Kasumi-1 (cell line): ENCODE results near the gene CRELD1.
A peak's percentile ranks its signal among the peaks of the same experiment; 100 is the strongest.
"Not testable (repeated sequence)": the region's sequence is repeated elsewhere in the genome, so short reads cannot be mapped to it uniquely, and the experiment has no call there.

Experiments
- DNase-seq, 2 experiments: peaks; one replicate each; lab custom pipeline; 2025; lab: John Stamatoyannopoulos, UW

The CRELD1 gene

DNA sequence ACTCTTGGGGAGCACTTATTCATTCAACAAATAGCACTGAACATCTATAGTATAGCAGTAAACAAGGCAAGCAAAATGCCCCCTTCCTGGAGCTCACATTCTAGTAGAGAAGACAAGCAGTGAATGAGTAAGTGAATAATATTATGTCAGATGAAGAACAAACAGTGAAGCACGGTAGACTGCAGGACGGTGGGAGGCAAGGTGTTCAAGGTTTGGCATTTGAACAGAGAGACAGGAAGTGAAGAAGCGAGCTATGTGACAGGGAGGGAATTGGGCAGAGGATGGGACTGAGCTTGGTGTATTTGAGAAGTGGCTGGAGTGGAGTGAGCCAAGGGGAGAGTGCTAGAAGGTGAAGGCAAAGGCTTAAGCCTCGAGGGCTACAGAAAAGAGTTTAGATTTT, 1.4 kb downstream of the CRELD1 start:
- DNase-seq = no peak

DNA sequence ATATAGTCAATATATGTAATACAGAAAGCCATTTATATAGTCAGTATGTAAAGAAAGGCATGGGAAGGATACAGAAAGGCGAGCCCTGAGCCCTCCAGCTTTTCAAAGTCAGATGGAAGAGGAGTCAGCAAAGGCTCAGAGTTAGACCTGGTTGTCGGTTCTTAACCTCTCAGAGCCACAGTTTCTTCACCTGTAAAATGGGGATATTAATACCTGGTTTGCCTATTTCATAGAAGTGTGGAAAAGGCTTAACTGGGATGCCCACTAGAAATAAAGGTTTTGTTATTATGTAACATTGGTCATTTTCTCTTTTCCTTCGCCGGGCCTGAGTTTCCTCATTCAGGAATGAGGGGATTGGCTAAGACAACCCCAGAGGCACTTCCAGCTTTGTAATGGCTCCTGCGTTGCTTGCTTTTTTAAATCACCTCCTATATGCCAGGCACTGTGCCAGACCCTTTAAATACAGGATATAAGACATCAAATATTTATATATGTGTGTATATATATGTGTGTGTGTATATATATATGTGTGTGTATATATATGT, 2.4 kb downstream of the CRELD1 start:
- no peak for DNase-seq

DNA sequence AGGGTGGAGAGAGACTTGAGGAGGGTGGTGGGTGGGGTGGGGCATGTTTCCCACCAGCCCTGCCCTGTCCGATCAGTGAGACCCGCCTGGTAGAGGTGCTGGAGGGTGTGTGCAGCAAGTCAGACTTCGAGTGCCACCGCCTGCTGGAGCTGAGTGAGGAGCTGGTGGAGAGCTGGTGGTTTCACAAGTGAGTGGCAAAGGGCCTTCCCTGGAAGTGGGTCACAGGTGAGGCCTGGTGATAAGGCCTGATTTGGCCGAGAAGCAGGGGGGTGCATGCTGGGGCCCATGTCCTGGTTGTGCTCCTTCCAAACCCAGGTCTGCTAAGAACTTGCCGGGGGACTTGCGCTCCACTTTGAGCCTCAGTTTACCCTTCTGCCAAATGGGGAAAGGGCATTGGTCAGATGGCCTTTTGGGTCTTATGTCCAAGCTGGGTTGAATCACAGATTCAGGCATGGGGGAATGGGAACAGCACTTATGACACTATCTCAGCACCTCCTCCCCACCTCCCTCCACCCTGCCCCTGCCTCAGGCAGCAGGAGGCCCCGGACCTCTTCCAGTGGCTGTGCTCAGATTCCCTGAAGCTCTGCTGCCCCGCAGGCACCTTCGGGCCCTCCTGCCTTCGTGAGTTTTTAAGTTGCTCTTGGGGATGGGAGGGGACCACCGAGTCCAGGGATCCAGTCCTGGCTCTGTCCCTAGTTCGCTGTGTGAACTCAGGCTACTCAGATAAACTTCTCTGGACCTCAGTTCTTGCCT, 4.0 kb downstream of the CRELD1 start:
- DNase-seq = no peak

DNA sequence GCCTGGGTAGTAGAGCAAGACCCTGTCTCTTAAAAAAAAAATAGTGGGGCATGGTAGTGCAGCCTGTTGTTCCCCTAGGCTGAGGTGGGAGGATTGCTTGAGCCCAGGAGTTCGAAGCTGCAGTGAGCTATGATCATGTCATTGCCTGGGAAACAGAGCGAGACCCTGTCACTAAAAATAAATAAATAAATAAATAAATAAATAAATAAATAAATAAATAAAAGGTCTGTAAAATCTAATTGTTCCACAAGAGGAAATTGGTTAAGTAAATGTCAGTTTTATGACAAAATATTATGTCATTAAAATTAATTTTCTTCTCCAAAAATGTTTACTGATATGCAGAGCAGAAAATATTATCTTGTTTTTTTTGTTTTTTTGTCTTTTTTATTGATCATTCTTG, 5.3 kb downstream of the CRELD1 start:
- no peak for DNase-seq

DNA sequence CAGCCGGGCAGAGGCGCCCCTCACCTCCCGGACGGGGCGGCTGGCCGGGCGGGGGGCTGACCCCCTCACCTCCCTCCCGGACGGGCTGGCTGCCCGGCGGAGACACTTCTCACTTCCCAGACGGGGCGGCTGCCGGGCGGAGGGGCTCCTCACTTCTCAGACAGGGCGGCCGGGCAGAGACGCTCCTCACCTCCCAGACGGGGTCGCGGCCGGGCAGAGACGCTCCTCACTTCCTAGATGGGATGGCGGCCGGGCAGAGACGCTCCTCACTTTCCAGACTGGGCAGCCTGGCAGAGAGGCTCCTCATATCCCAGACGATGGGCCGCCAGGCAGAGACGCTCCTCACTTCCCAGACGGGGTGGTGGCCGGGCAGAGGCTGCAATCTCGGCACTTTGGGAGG, 6.3 kb downstream of the CRELD1 start:
- DNase-seq = not testable (repeated sequence)

DNA sequence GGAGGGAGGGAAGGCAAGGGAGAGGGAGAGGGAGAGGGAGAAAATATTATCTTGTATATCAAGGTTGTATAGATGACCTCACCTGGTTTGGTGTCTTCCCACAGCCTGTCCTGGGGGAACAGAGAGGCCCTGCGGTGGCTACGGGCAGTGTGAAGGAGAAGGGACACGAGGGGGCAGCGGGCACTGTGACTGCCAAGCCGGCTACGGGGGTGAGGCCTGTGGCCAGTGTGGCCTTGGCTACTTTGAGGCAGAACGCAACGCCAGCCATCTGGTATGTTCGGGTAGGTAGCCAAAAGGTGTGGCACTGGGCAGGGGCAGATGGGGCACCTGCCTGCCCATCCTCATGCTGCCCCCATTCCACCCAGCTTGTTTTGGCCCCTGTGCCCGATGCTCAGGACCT, 7.1 kb downstream of the CRELD1 start:
- no peak for DNase-seq

DNA sequence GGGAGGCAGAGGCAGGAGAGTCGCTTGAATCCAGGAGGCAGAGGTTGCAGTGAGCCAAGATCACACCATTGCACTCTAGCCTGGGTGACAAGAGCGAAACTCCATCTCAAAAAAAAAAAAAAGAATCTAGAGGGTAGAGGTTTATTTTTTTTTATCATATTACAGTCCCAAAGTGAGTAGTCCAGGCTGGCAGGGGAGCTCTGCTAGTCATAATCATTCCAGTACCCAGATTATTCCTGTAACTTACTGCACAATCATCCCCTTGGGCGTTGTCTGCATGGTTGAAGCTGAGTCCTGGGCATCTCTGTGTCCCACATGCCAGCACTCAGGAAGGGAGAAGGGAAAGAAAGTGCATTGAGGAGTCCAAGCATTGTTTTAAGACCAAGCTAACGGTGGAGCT, 8.5 kb downstream of the CRELD1 start:
- DNase-seq = no peak

DNA sequence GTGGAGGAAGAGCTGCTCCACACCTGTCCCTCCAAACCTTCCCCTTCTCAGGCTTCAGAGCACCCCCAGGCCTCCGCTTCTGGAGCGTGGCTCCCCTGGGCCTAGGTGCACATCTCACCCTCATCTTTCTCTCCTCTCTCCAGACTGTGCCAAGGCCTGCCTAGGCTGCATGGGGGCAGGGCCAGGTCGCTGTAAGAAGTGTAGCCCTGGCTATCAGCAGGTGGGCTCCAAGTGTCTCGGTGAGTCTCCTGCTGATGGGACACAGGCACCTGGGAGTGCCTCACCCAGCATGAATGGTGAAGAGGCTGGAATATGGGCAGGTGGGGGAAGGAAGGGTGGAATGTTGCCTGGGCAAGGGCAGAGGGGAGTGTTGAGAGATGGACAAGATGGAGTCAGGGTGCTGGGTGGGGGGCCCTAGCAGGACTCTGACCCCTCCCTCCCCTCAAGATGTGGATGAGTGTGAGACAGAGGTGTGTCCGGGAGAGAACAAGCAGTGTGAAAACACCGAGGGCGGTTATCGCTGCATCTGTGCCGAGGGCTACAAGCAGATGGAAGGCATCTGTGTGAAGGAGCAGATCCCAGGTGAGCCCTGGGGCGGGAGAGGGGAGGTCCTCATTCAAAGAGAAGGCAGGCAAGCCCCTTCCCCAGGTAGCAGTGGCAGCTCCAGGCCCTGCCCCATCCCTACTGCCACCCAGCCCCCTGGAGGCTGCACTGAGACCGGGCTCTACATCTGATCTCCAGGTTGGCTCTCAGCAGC, 9.5 kb downstream of the CRELD1 start:
- no peak for DNase-seq

DNA sequence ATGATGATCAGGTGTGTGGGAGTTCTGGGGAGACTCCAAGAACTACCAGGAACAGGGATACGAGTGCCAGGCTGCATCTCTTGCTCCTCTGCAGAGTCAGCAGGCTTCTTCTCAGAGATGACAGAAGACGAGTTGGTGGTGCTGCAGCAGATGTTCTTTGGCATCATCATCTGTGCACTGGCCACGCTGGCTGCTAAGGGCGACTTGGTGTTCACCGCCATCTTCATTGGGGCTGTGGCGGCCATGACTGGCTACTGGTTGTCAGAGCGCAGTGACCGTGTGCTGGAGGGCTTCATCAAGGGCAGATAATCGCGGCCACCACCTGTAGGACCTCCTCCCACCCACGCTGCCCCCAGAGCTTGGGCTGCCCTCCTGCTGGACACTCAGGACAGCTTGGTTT, 10.6 kb downstream of the CRELD1 start:
- no peak for DNase-seq

DNA sequence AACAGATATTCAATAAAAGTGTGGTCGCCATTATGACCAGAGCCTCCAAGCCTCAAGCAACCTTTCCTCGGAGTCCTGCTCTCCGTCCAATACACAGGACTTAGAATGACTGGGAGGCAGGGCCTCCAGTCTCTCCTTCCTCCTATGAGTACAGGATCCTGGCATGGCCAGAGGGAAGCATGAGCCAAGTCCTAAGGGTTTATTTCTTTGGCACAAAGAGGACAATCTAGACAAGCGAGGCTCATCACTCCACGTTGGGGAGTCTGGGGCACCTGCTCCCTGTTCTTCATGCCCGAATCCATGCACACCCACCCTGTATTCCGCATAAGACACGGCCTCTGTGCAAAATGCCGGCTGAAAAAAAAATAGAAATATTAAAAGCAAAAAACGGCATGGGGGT, 11.7 kb downstream of the CRELD1 start:
- DNase-seq = no peak

DNA sequence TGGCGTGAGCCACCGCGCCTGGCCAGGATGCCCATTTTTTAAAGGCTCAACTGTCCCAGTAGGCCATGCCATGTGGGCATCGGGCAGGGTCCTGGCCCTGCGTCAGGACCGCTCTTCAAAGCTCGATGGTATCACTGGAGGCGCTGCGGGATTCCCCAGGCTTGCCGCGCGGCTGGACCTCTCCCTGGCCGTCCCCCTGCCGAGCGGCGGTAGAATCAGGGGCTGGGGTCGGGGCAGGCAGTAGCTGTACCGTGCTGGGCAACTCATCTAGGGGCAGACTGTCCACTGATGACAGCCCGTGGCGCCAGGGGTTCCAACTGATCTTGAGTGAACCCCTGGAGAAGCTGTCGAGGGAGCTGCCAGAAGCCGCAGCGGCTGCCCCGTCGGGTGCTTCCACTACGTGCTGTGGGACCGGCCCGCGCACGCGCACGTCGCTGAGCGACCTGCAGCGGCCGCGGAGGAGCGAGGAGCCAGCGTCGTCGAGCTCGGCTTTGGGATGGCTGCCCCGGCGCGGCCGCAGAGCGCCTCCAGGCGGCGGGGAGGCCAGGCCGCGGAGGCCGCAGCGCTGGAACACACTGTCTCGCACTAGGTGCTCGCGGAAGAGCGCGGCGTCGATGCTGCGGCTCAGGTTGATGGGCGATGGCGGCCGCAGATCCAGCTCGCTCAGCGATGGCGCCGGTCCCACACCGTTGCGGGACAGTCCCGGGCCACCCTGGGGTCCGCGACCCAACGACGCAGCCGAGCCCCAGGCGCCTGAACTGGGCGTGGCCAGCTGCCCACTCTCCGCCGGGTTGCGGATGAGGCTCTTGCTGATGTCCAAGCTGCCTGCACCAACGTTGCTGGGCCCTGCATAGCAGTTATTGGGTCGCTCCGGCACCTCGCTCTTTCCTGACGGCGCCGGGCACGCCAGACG, 12.7 kb downstream of the CRELD1 start:
- peak; percentile 85 to 87 for DNase-seq

DNA sequence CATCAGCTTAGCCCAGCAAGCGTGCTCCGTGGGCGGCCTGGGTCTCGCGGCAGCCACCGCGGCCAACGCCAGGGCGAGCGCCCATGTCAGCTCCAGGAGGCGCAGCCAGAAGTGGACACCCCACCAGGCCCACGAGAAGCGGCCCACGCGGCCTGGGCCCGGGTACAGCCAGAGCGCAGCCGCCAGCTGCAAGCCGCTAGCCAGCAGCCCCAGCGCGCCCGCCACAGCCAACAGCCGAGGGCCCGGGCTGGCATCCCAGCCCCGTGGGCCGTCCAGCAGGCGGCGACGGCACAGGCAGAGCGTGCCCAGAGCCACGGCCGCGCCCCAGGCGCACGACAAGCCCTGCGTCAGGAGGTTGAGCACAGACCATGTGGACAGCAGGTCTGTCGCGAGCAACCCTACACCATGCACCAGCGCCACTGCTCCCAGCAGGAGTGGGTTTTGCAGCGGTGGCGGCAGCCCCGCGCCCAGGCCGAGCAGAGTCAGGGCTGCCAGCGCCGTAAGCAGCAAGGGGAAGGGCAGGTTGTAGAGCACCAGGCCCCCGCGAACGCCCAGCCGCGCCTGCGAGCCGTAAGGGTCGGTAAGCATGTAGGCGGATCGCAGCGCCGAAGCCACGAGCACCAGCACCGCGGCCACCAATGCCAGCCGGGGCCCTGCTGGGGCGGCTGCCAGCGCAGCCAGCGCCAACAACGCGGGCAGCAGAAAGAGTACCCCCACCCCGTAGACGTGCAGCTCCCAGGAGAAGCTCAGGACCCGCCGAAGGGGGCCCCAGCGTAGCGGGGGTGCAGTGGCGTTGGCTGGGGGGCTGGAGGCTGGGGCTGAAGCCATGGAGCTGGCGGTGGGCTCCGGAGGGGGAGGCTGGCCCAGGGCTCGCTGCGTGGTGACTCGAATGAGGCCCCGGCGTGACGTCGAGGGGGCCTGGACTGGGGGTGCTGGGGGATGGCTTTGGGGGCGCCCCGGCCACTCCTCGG, 13.7 kb downstream of the CRELD1 start:
- DNase-seq = no peak

DNA sequence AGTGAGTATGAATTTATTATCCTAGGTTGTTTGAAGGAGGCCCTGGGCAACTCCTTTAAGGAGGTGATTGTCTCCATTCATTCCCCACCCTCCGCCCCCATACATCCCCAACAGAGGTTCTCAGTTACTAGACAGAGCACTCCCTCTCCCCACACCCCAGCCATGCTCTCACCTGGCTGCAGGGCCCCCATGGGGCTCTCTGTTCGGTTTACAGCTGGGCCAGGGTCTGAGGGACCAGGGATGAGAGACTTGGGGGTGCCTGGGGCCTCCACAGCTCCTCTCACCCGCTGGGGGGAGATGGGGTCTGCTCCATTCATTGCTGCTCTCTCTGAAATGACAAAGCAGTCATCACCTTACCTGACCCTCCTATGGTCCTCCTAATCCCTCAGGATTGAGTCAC, 15.0 kb downstream of the CRELD1 start:
- no peak for DNase-seq

DNA sequence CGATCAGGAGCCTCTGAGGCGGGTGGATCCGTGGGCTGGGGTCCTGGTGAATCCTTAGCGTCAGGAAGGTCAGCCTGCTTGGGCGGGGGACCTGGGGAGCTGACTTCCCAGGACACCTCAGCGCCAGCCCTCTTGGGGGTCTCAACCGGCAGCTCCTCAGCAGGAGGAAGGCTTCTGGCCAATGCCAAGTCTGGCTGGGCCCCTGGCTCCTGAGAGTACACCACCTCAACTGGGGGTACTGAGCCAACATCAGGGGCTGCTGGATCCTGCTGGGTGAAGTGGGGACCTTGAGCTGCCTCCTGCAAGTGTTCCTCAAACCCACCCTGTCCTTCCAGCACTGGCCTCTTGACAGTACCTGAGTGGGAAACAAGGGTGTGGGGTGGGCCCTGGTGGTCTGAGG, 15.5 kb downstream of the CRELD1 start:
- DNase-seq = no peak

DNA sequence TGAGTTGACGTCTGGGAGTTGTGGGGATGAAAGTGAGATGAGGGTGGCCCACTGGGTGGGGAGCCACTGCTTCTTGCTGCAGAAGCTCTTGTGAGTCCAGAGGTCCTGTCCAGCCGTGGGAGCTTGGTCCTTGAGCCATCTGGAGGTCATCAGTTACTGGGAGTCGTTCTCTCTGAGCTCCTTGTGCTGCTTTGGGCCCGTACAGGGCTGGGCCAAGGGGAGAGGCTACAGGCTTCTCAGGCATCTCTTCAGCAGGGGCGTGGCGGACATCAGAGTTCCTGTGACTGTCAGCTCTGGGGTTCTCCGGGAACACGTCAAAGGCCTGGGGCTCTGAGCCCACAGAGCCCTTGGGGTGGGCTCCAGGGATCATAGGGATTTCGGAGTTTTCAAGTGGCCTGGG, 16.0 kb downstream of the CRELD1 start:
- DNase-seq = no peak

DNA sequence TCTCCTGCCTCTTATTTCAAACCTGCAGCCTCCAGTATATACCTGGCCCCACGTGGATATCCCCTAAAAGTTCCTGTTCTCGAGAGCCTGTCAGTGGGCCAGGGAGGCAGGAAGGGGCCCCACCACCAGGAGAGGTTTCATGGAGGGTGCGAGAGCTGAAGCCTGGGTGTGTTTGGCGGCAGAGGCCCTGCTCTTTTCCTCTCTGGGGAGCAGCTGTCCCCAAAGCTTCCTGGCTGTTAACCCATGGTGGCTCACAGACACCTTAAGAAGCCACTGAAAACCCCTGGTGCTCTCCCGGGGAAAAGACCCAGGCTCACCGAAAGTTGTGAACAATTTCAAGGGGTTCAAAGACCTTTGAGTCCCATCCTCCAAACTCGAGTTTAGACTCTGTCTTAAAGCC, 17.5 kb downstream of the CRELD1 start:
- peak; percentile 37 to 43 for DNase-seq

DNA sequence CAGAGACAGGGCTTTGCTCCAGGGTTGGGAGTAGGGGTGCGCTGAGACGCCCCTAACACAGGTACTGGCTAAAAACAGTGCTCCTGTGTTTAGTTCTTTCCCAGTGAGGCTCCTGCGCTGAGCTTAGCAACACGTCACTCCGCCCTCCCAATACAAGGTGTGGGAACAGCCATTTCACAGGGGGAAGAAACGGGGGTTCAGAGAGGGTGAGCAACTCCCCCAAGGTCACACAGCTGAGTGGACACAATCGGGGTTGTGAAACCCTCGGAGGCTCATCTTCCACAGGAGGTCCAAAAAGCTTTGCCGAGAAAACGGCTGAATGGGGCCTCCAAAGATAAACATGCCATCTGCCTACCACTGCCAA, 17.9 kb downstream of the CRELD1 start:
- no peak for DNase-seq

DNA sequence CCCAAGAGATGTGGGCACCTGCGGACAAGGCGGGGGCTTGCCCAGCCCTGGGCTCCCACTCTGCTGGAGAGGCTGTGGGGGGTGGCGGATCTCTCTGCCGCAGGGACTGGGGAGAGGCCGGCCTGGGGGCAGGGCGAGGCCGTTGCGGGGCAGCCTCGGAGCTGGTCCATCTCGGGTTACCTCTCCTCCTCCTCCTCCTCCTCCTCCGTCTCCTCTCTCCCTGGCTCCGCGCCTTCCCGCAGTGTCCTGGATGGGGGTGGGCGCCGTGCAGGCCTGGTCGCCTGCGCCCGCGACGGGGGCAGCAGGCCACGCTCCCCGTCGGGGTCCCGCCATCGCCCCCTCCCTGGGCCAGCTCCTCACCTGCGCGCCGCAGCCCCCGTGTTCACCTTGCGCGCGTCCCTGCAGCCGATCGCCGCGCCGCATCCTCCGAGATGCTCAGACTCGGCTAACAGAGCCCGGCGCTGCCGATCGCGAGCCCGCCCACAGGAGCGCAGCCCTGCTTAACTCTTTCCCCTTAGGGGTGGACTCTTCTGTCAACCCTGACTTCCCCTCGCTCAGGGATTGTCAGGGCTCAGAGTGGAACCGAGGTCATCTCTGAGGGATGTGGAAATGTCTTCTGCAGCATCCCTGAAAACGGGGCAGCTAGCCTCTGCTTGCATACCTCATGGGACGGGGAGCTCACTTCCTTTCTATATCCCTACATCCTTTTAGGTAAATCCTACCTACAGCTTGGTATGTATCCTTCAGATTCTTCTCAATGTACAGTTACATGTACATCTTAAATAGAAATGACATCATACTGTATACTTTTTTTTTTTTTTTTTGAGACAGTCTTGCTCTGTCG, 18.6 kb downstream of the CRELD1 start, which contains the start of gene PRRT3:
Gene PRRT3 (minus strand): TSS at position 447 of the 844 bp plus-strand sequence. CDS start 2,293 bp downstream, outside the sequence.
- DNase-seq = peak; percentile 50 to 75

DNA sequence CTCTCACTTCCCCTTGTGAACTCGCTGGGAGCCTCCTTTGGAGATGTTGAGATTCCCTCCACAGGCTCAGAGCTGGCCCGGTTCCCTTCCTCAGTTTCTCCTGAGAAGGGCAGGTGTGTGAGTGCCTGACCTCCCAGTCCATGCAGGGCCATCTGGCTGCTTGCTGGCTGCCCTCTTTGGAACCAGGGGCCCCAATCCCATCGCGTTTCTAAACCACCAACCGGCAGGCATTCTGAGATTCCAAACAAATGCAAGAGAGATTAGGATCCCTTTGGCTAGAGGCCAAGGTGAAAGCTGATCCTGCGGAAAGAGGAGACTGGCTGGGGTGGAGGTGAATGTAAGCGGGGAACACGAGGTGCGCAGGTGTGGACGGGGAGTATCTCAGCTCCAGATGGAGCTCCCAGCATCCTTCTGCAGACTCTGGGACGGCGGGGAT, 21.5 kb downstream of the CRELD1 start:
- no peak for DNase-seq
